B cell (primary cell): ENCODE data around the gene CDKAL1. TPM values are rescaled to one million over a fixed set of nuclear protein-coding genes. Genes with fewer than 3 reads are reported as not detected.

Experiments
- ATAC-seq: fragments of 200-7000 bp; cut with Tn5 transposase; one replicate; pipeline ENCODE4 v1.10.0; 2021; ENCODE audit warnings: low read depth, mild to moderate bottlenecking, moderate number of reproducible peaks, moderate library complexity
- CTCF ChIA-PET: fragments of 350-600 bp; sonication (Branson Sonifier 250); formaldehyde crosslinking; loops from one replicate; lab custom pipeline; 2021; ENCODE audit warnings: antibody characterized with exemption, inconsistent platforms; lab: Charles Lee
- POLR2A ChIA-PET: fragments of 350-600 bp; sonication (Branson Sonifier 250); formaldehyde crosslinking; loops from one replicate; lab custom pipeline; 2021; ENCODE audit warnings: antibody characterized with exemption; lab: Charles Lee
- DNase-seq: peaks from one replicate; pipeline ENCODE4 v3.0.0; 2013
- H2AFZ ChIP-seq: 2 replicates; pipeline ENCODE4 v1.6.1; 2012; ENCODE audit warnings: mild to moderate bottlenecking, low read depth, low read length; ENCODE audit not compliant: insufficient read depth, poor library complexity, severe bottlenecking
- H3K27ac ChIP-seq, 2 donors: 1 replicate in 1 of 2; 2 replicates in 1 of 2; pipeline ENCODE4 v1.5.1; 2012 to 2013; ENCODE audit warnings: low read length in 2 of 2, mild to moderate bottlenecking in 2 of 2, moderate library complexity in 1 of 2
- H3K27me3 ChIP-seq, 4 experiments: fragments of 200-600 bp in 1 of 4; sonication (generic) in 1 of 4; replicated peaks in 1 of 4; 1 replicate in 2 of 4; 2 replicates in 2 of 4; pipeline versions ENCODE4 v1.6.1 to v1.7.0; 2013 to 2016; ENCODE audit warnings: low read length in 3 of 4, mild to moderate bottlenecking in 2 of 4, mixed read lengths in 1 of 4, moderate library complexity in 1 of 4; ENCODE audit not compliant: insufficient read depth in 4 of 4, control insufficient read depth in 3 of 4; ENCODE audit errors: control extremely low read depth in 1 of 4
- H3K36me3 ChIP-seq, 2 experiments: replicated peaks in 1 of 2; 1 replicate in 1 of 2; 2 replicates in 1 of 2; pipeline versions ENCODE4 v1.6.1 to v1.7.1; 2013; ENCODE audit warnings: low read length in 1 of 2; ENCODE audit not compliant: insufficient read depth in 2 of 2, control insufficient read depth in 1 of 2; ENCODE audit errors: control extremely low read depth in 1 of 2, extremely low read depth in 1 of 2
- H3K4me1 ChIP-seq, 2 donors: fragments of 200-600 bp in 1 of 2; sonication (generic) in 1 of 2; 1 replicate in 1 of 2; 2 replicates in 1 of 2; pipeline versions ENCODE4 v1.5.1 to v1.6.1; 2013 to 2017; ENCODE audit warnings: low read length in 2 of 2; ENCODE audit not compliant: control insufficient read depth in 2 of 2, insufficient read depth in 2 of 2
- H3K4me2 ChIP-seq: replicated peaks from 2 replicates; pipeline ENCODE3; 2012; ENCODE audit warnings: mild to moderate bottlenecking, low read depth, low read length; ENCODE audit not compliant: poor library complexity, severe bottlenecking
- H3K4me3 ChIP-seq, 5 experiments: fragments of 200-600 bp in 1 of 5; sonication (generic) in 1 of 5; 1 replicate in 3 of 5; 2 replicates in 2 of 5; pipeline versions ENCODE4 v1.5.1 to v1.7.0; 2011 to 2016; ENCODE audit warnings: low read length in 4 of 5, mild to moderate bottlenecking in 4 of 5, low read depth in 2 of 5, control low read depth in 1 of 5, moderate library complexity in 1 of 5; ENCODE audit not compliant: insufficient read depth in 1 of 5; ENCODE audit errors: control extremely low read depth in 1 of 5, extremely low read depth in 1 of 5
- H3K79me2 ChIP-seq: fragments of 200-600 bp; sonication (generic); one replicate; pipeline ENCODE4 v1.6.0; 2016; ENCODE audit warnings: low read length; ENCODE audit not compliant: control insufficient read depth, insufficient read depth
- H3K9ac ChIP-seq: fragments of 200-600 bp; sonication (generic); 2 replicates; pipeline ENCODE4 v1.6.1; 2017; ENCODE audit warnings: mild to moderate bottlenecking, low read length, moderate library complexity
- H3K9me3 ChIP-seq, 3 donors: one replicate each; pipeline versions ENCODE4 v1.6.1 to v1.7.1; 2013; ENCODE audit warnings: low read length in 2 of 3; ENCODE audit not compliant: control insufficient read depth in 2 of 3, insufficient read depth in 1 of 3; ENCODE audit errors: control extremely low read depth in 1 of 3
- H4K20me1 ChIP-seq: 2 replicates; pipeline ENCODE4 v1.6.0; 2012; ENCODE audit warnings: mild to moderate bottlenecking, low read length; ENCODE audit not compliant: insufficient read depth, control insufficient read depth, poor library complexity, severe bottlenecking
- H3K27ac Mint-ChIP-seq: one replicate; pipeline ENCODE4 v1.8.0; 2021; ENCODE audit warnings: mixed read lengths
- H3K27me3 Mint-ChIP-seq: one replicate; pipeline ENCODE4 v1.8.0; 2021; ENCODE audit warnings: mixed read lengths
- H3K4me1 Mint-ChIP-seq: one replicate; pipeline ENCODE4 v1.8.0; 2021; ENCODE audit warnings: mixed read lengths
- H3K4me3 Mint-ChIP-seq: one replicate; pipeline ENCODE4 v1.8.0; 2021; ENCODE audit warnings: mixed read lengths
- H3K9me3 Mint-ChIP-seq: one replicate; pipeline ENCODE4 v1.8.0; 2022; ENCODE audit warnings: mixed read lengths; ENCODE audit not compliant: insufficient read depth
- EZH2 ChIP-seq: IDR thresholded peaks from 2 replicates; pipeline ENCODE4 v1.6.1; 2012; ENCODE audit warnings: borderline replicate concordance, low read depth, mild to moderate bottlenecking, moderate library complexity, low read length; ENCODE audit not compliant: insufficient read depth, poor library complexity, severe bottlenecking
- WGBS: methylation state at CpG from one replicate; pipeline ENCODE4 v1.1.5; 2013; ENCODE audit warnings: missing lambda C conversion rate; ENCODE audit not compliant: insufficient coverage; 5-methylcytosine and 5-hydroxymethylcytosine counted together
- intact Hi-C: fragments of 100-400 bp; cut with micrococcal nuclease; formaldehyde crosslinking; loops from one replicate; pipeline ENCODE4 v1.10.0; 2022
- polyA plus RNA-seq: library from polyadenylated mRNA; depleted of rRNA; stranded (reverse); fragments of >200 nt; gene quantifications from 2 replicates; pipeline ENCODE4 v1.2.3, GENCODE V29; 2012
- total RNA-seq, 2 donors: library from RNA; stranded (reverse); fragments of 120-200 nt in 1 of 2; gene quantifications; 1 replicate in 1 of 2; 2 replicates in 1 of 2; pipeline versions ENCODE4 v1.2.3 to v1.2.4, GENCODE V29; 2013 to 2022
- TF ChIP-seq, protein P1 (sequence below): fragments of 200-600 bp; IDR thresholded peaks from one replicate; pipeline ENCODE4 v1.8.0; 2022; ENCODE audit warnings: antibody characterized with exemption, mild to moderate bottlenecking

CDKAL1 gene
- total and polyA plus RNA-seq, 2 donors (not counting 1 experiment from before 2014, with no cell fraction given): 6.1 to 33.3 TPM

DNA sequence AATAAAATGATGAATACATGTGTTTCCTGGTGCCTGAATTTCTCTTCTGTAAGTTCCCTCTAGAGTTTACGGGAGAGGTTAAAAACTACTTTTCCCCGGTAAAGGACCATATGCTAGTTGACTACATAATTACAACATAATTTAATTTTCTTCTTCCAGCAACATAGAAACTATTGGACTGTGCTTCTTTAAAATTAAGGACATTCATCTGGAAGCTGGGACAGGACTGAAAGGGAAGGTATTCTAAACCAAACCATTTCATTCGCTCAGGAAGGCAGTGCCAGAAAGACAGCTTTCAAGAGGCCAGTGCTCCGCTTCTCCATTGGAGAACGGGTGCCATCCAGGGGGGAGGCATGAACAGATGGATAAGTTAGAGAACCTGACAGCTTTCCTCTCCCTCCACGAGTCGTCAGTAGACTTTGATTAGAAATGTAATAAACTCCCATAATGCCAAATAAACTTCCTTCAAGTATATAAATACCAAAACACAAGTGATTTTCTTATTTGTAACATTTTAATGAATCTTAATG is 601.3 kb downstream of the CDKAL1 start:
- no peak for TF ChIP-seq EZH2
- TF ChIP-seq, protein P1, sequence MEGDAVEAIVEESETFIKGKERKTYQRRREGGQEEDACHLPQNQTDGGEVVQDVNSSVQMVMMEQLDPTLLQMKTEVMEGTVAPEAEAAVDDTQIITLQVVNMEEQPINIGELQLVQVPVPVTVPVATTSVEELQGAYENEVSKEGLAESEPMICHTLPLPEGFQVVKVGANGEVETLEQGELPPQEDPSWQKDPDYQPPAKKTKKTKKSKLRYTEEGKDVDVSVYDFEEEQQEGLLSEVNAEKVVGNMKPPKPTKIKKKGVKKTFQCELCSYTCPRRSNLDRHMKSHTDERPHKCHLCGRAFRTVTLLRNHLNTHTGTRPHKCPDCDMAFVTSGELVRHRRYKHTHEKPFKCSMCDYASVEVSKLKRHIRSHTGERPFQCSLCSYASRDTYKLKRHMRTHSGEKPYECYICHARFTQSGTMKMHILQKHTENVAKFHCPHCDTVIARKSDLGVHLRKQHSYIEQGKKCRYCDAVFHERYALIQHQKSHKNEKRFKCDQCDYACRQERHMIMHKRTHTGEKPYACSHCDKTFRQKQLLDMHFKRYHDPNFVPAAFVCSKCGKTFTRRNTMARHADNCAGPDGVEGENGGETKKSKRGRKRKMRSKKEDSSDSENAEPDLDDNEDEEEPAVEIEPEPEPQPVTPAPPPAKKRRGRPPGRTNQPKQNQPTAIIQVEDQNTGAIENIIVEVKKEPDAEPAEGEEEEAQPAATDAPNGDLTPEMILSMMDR: no peak
- peaks cover 4 to 5% of the 10 kb centered on the region in 2 donors for H3K4me1 ChIP-seq
- no peaks in the 10 kb centered on the region for H4K20me1 ChIP-seq
- no peak overlapping the region for H3K27ac ChIP-seq
- H2AFZ ChIP-seq: no peak overlapping the region
- Mint-ChIP-seq H3K9me3 (no peaks in the 10 kb centered on the region), H3K27me3 (no peaks in the 10 kb centered on the region), H3K4me1 (peaks cover 8% of the 10 kb centered on the region), H3K4me3 (no peak overlapping the region), H3K27ac (no peak overlapping the region)
- H3K9me3 ChIP-seq: no peaks in the 10 kb centered on the region
- H3K36me3 ChIP-seq: no peaks in the 10 kb centered on the region
- ATAC-seq (no peak), DNase-seq (no peak)
- ChIA-PET POLR2A (no interaction called here), CTCF (no interaction called here)
- no peaks in the 10 kb centered on the region for H3K79me2 ChIP-seq
- intact Hi-C loops: no loop called here
- no peak overlapping the region for H3K9ac ChIP-seq
- H3K27me3 ChIP-seq: no peaks in the 10 kb centered on the region
- H3K4me2 ChIP-seq: no peak overlapping the region
- no peak overlapping the region for H3K4me3 ChIP-seq
- 100% methylated on average over 3 of the region's 7 CpGs for WGBS

DNA sequence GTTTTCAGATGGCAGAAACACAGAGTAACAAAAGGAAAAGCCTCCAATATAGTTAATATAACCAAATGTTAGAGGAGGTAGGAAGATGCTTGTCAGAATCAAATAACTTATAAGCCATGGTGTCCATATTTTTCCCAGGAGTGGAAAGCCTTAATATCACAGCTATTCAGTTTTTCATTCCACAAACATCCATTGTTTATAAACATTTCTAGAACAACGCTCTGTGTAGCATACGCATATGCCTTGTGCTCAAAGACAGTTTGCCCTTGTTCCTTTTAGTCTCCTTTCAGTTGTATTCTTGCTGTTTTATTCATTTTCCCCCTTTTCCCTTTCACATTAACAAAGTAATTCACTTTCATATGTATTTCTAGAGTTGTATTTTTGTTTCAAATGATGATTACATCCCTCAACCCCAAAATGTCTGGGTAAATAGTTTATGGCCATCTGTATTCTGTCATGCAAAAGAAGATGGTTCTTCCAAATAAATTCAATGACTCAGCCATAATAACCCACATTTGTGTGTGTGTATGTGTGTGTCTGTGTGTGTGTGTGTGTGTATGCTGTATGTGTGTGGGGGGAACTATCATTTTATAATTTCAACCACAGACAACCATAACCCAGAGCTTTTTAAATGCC is 603.6 kb downstream of the CDKAL1 start:
- no peak for TF ChIP-seq EZH2
- TF ChIP-seq, protein P1: no peak
- CTCF ChIA-PET: no interaction called here
- H2AFZ ChIP-seq: no peak overlapping the region
- no peak for ATAC-seq
- no peak for DNase-seq
- POLR2A ChIA-PET: no interaction called here
- Mint-ChIP-seq H3K27ac (no peak overlapping the region), H3K27me3 (no peaks in the 10 kb centered on the region), H3K9me3 (no peaks in the 10 kb centered on the region), H3K4me3 (no peak overlapping the region), H3K4me1 (peaks cover 2% of the 10 kb centered on the region)
- no peak overlapping the region for H3K4me3 ChIP-seq
- no peaks in the 10 kb centered on the region for H3K36me3 ChIP-seq
- no peak overlapping the region for H3K27ac ChIP-seq
- H3K9ac ChIP-seq: no peak overlapping the region
- H3K79me2 ChIP-seq: no peaks in the 10 kb centered on the region
- no CpG with 5 or more reads among the region's 2 CpGs for WGBS
- no peaks in the 10 kb centered on the region for H3K9me3 ChIP-seq
- no peaks in the 10 kb centered on the region for H3K27me3 ChIP-seq
- H4K20me1 ChIP-seq: no peaks in the 10 kb centered on the region
- intact Hi-C loops: no loop called here
- H3K4me1 ChIP-seq: peaks cover under 1 to 2% of the 10 kb centered on the region in 2 donors
- no peak overlapping the region for H3K4me2 ChIP-seq
